Measurements from ENCODE around the gene USH2A. TPM values are rescaled to one million over a fixed set of nuclear protein-coding genes. Genes with fewer than 3 reads are reported as not detected.

Gene USH2A
- polyA plus RNA-seq, 1 donor from 2014 or later = 0.17 TPM

- H3K36me3 ChIP-seq (ENCODE audit: insufficient read depth, low read length) = no peaks in the 10 kb centered on the region
- H3K4me3 ChIP-seq (ENCODE audit: low read length) = no peak overlapping the region
- TF ChIP-seq SMC3 (conservative IDR thresholded peaks at IDR 0.05; ENCODE audit: poor library complexity) (no peak), TAF1 (IDR thresholded peaks at IDR 0.05; ENCODE audit: low read depth) (no peak), EP300 (conservative IDR thresholded peaks at IDR 0.05; ENCODE audit: poor library complexity, severe bottlenecking) (no peak), CTCF (IDR thresholded peaks at IDR 0.05; ENCODE audit: poor library complexity, severe bottlenecking) (no peak), REST (IDR thresholded peaks at IDR 0.05; ENCODE audit: borderline replicate concordance) (no peak), MXI1 (conservative IDR thresholded peaks at IDR 0.05; ENCODE audit: poor library complexity, severe bottlenecking) (no peak), RAD21 (conservative IDR thresholded peaks at IDR 0.05) (no peak), EZH2 (IDR thresholded peaks at IDR 0.05; ENCODE audit: borderline replicate concordance, insufficient read depth, low read length, poor library complexity, severe bottlenecking) (no peak), POLR2AphosphoS5 (IDR thresholded peaks at IDR 0.05) (no peak)
- no peaks in the 10 kb centered on the region for H3K9me2 ChIP-seq (ENCODE audit: insufficient read depth, low read length)
- no peaks in the 10 kb centered on the region for H3F3A ChIP-seq (ENCODE audit: insufficient read depth, low read length, poor library complexity, severe bottlenecking)
- H3K9me3 ChIP-seq (ENCODE audit: low read length) = no peaks in the 10 kb centered on the region
- no peaks in the 10 kb centered on the region for H3K27me3 ChIP-seq (ENCODE audit: insufficient read depth, low read depth, low read length)
- no peak overlapping the region for H3K9ac ChIP-seq (ENCODE audit: low read length)
- H2AFZ ChIP-seq (ENCODE audit: low read depth, low read length) = no peak overlapping the region
- H4K20me1 ChIP-seq (ENCODE audit: insufficient read depth) = no peaks in the 10 kb centered on the region
- H3K27ac ChIP-seq (ENCODE audit: low read length) = no peak overlapping the region
- H3K4me2 ChIP-seq (ENCODE audit: low read length) = no peak overlapping the region
- H3K79me2 ChIP-seq (replicated peaks; ENCODE audit: insufficient read depth, low read length) = no peaks in the 10 kb centered on the region
Measured at GRCh38 chr1:216190438-216190837, 232.8 kb downstream of the USH2A start.

GRCh38 chr1:216186816-216187215, 236.4 kb downstream of the USH2A start:
- H3K9me3 ChIP-seq (ENCODE audit: low read length) = no peaks in the 10 kb centered on the region
- no peak overlapping the region for H3K4me3 ChIP-seq (ENCODE audit: low read length)
- H3K4me2 ChIP-seq (ENCODE audit: low read length) = no peak overlapping the region
- TF ChIP-seq EZH2 (IDR thresholded peaks at IDR 0.05; ENCODE audit: borderline replicate concordance, insufficient read depth, low read length, poor library complexity, severe bottlenecking) (no peak), CTCF (IDR thresholded peaks at IDR 0.05; ENCODE audit: poor library complexity, severe bottlenecking) (no peak), POLR2AphosphoS5 (IDR thresholded peaks at IDR 0.05) (no peak), EP300 (conservative IDR thresholded peaks at IDR 0.05; ENCODE audit: poor library complexity, severe bottlenecking) (no peak), SMC3 (conservative IDR thresholded peaks at IDR 0.05; ENCODE audit: poor library complexity) (no peak), TAF1 (IDR thresholded peaks at IDR 0.05; ENCODE audit: low read depth) (no peak), REST (IDR thresholded peaks at IDR 0.05; ENCODE audit: borderline replicate concordance) (no peak)
- no peaks in the 10 kb centered on the region for H3K79me2 ChIP-seq (replicated peaks; ENCODE audit: insufficient read depth, low read length)
- no peak overlapping the region for H2AFZ ChIP-seq (ENCODE audit: low read depth, low read length)
- no peak overlapping the region for H3K9ac ChIP-seq (ENCODE audit: low read length)
- no peaks in the 10 kb centered on the region for H3K27me3 ChIP-seq (ENCODE audit: insufficient read depth, low read depth, low read length)
- no peaks in the 10 kb centered on the region for H3K9me2 ChIP-seq (ENCODE audit: insufficient read depth, low read length)
- no peaks in the 10 kb centered on the region for H3K36me3 ChIP-seq (ENCODE audit: insufficient read depth, low read length)
- H3K27ac ChIP-seq (ENCODE audit: low read length) = no peak overlapping the region
- H4K20me1 ChIP-seq (ENCODE audit: insufficient read depth) = no peaks in the 10 kb centered on the region
- no peaks in the 10 kb centered on the region for H3F3A ChIP-seq (ENCODE audit: insufficient read depth, low read length, poor library complexity, severe bottlenecking)
